GM12801 (cell line): ENCODE measurements around the gene C1QTNF2.

ENCODE experiments used
- CTCF ChIP-seq: IDR thresholded peaks from one replicate; pipeline ENCODE4 v1.5.1; 2011; ENCODE audit warnings: control low read depth; ENCODE audit not compliant: insufficient read length; ENCODE audit errors: extremely low read depth

Gene C1QTNF2

GRCh38 chr5:160318409-160318808 lies 52.0 kb downstream of the C1QTNF2 start:
- TF ChIP-seq CTCF = no peak

- TF ChIP-seq CTCF = no peak
Observed at GRCh38 chr5:160317434-160317833, 53.0 kb downstream of the C1QTNF2 start.

- no peak for TF ChIP-seq CTCF
Observed at GRCh38 chr5:160315968-160316367, 54.5 kb downstream of the C1QTNF2 start.

- no peak for TF ChIP-seq CTCF
Observed at GRCh38 chr5:160312960-160313727, 57.3 kb downstream of the C1QTNF2 start.

- TF ChIP-seq CTCF = no peak
Observed at GRCh38 chr5:160312134-160312959, 58.1 kb downstream of the C1QTNF2 start, which contains the start of gene CCNJL. Gene CCNJL (minus strand): TSS chr5:160312564. CDS start chr5:160311923, 641 bp downstream.

GRCh38 chr5:160311491-160312133 lies 58.8 kb downstream of the C1QTNF2 start:
- no peak for TF ChIP-seq CTCF
